ENCODE measurements around the gene DTX1. TPM values are rescaled to one million over a fixed set of nuclear protein-coding genes. Genes with fewer than 3 reads are reported as not detected.

DTX1 gene
- total and polyA plus RNA-seq, 4 donors: 1.3 to 4.9 (median 2.2) TPM

DNA sequence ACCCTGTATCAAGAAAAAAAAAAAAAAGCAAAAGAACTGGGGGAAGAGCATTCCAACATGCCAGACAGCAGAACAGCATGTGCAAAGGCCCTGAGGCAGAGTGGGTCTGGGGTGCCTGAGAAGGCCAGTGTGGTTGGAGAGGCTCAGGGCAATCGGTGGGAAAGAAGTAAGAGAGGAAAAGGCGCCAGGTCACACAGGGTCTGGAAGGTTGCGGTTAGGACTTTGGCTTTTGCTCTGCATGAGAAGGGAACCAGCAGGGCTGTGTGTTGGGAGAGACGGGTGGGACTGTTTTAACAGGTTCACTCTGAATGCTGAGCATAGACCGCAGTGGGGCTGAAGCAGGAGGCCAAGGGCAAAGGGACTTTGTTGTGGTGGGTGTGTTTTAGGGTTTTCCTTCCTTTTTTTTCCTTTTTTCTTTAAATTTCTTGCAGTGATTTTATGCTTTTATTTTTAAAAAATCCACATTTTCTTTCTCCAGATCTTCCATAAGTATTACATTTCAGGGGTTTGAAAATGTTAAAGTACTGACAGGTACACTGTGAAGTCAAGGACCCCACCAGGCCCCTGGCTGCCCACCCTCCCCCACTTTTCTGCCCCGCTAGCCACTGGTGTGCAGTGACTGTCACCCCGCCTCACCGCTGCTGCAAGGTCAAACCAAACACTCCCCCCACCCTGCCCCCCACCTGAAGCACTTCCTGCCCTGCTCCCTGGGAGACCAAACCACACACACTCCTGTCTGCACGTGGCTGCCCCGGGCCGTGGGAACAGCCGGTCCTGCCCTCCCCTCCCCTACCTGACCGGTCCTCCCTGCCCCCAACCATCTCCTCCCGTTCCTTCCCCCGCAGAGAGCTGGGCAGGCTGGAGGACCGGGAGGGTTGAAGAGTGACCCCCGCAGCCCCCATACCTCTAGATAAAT, 30.0 kb downstream of the DTX1 start:
- H3K27ac ChIP-seq (ENCODE audit: low read depth in 1 of 2, low read length in 1 of 2): no peak overlapping the region
- DNase-seq (no peak), ATAC-seq (ENCODE audit: insufficient read depth, low FRiP score) (no peak)
- H3K9ac ChIP-seq (ENCODE audit: insufficient read depth in 1 of 2, low read length in 2 of 2): no peak overlapping the region
- H3K4me3 ChIP-seq: no peak overlapping the region
- 26 to 30% methylated on average over 13 to 17 of the region's 17 CpGs for WGBS, 2 donors
- H3K27me3 ChIP-seq (ENCODE audit: control insufficient read depth in 3 of 3, insufficient read depth in 3 of 3, low read length in 2 of 3): peaks cover 0 to 3% (median 3%) of the 10 kb centered on the region in 3 donors
- no peaks in the 10 kb centered on the region for H3K9me3 ChIP-seq (ENCODE audit: control insufficient read depth in 4 of 4, insufficient read depth in 3 of 4, low read length in 3 of 4)
- no peaks in the 10 kb centered on the region for H3K36me3 ChIP-seq (ENCODE audit: control insufficient read depth in 4 of 4, insufficient read depth in 4 of 4, low read length in 4 of 4)
- TF ChIP-seq CTCF (IDR thresholded peaks at IDR 0.05; ENCODE audit: control extremely low read depth, extremely low read depth): no peak
- H3K4me1 ChIP-seq (ENCODE audit: control insufficient read depth in 5 of 5, insufficient read depth in 5 of 5, low read length in 5 of 5): peaks cover 0 to 2% (median 0%) of the 10 kb centered on the region in 5 donors

DNA sequence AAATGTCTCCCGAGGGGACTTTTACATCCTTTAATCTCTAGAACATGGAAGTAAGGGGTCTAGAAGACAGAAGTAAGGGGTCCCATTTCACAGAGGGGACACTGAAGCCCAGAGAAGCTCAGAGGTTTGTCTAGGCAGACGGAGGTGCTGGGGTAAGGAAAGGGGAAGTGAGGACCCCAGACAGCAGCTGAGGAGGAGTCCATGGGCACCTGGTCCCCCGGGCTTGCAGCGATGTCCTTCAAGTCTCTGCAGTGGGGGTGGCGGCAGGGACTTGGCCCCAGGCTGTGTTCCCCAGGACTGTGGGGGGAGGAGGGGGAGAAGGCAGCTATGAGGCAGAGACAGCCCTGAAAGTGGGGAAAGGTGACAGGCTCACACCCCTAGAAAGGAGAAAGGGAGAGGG, 30.7 kb downstream of the DTX1 start:
- WGBS, 2 donors: 38 to 49% methylated on average over 5 of the region's 5 CpGs
- peaks cover 0 to 9% (median 7%) of the 10 kb centered on the region in 3 donors for H3K27me3 ChIP-seq (ENCODE audit: control insufficient read depth in 3 of 3, insufficient read depth in 3 of 3, low read length in 2 of 3)
- no peak overlapping the region for H3K4me3 ChIP-seq
- DNase-seq (no peak), ATAC-seq (ENCODE audit: insufficient read depth, low FRiP score) (no peak)
- peaks cover 0 to 2% (median 0%) of the 10 kb centered on the region in 5 donors for H3K4me1 ChIP-seq (ENCODE audit: control insufficient read depth in 5 of 5, insufficient read depth in 5 of 5, low read length in 5 of 5)
- H3K36me3 ChIP-seq (ENCODE audit: control insufficient read depth in 4 of 4, insufficient read depth in 4 of 4, low read length in 4 of 4): no peaks in the 10 kb centered on the region
- no peak overlapping the region for H3K9ac ChIP-seq (ENCODE audit: insufficient read depth in 1 of 2, low read length in 2 of 2)
- no peaks in the 10 kb centered on the region for H3K9me3 ChIP-seq (ENCODE audit: control insufficient read depth in 4 of 4, insufficient read depth in 3 of 4, low read length in 3 of 4)
- H3K27ac ChIP-seq (ENCODE audit: low read depth in 1 of 2, low read length in 1 of 2): no peak overlapping the region
- no peak for TF ChIP-seq CTCF (IDR thresholded peaks at IDR 0.05; ENCODE audit: control extremely low read depth, extremely low read depth)

DNA sequence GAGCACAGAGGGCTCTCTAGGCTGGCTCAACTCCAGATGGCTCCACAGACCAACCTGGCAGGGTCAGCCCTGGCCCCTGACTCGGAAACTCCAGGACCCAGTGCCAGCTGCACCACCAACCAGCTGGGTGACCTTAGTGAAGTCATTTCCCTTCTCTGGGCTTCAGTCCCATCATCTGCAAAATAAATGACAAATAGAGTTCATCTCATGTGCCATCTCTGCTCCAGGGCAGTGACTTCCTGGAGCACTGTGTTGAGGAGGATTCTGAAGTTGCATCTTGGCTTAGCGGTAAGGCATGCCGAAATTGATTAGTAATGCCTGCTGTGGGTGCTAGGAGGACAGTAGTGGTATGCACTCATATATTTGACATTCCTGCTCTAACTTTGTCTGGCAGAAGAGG, 31.5 kb downstream of the DTX1 start:
- no peak overlapping the region for H3K9ac ChIP-seq (ENCODE audit: insufficient read depth in 1 of 2, low read length in 2 of 2)
- no peak overlapping the region for H3K27ac ChIP-seq (ENCODE audit: low read depth in 1 of 2, low read length in 1 of 2)
- peaks cover 0 to 10% (median 10%) of the 10 kb centered on the region in 3 donors for H3K27me3 ChIP-seq (ENCODE audit: control insufficient read depth in 3 of 3, insufficient read depth in 3 of 3, low read length in 2 of 3)
- TF ChIP-seq CTCF (IDR thresholded peaks at IDR 0.05; ENCODE audit: control extremely low read depth, extremely low read depth): no peak
- H3K4me1 ChIP-seq (ENCODE audit: control insufficient read depth in 5 of 5, insufficient read depth in 5 of 5, low read length in 5 of 5): peaks cover 0 to 2% (median 0%) of the 10 kb centered on the region in 5 donors
- 85 to 87% methylated on average over 3 of the region's 3 CpGs for WGBS, 2 donors
- DNase-seq (no peak), ATAC-seq (ENCODE audit: insufficient read depth, low FRiP score) (no peak)
- no peak overlapping the region for H3K4me3 ChIP-seq
- no peaks in the 10 kb centered on the region for H3K9me3 ChIP-seq (ENCODE audit: control insufficient read depth in 4 of 4, insufficient read depth in 3 of 4, low read length in 3 of 4)
- no peaks in the 10 kb centered on the region for H3K36me3 ChIP-seq (ENCODE audit: control insufficient read depth in 4 of 4, insufficient read depth in 4 of 4, low read length in 4 of 4)

Measured in lung (tissue), 12 donors.